Liver (tissue), 9 donors: ENCODE results near the gene BIN2. TPM values are rescaled to one million over a fixed set of nuclear protein-coding genes. Genes with fewer than 3 reads are reported as not detected.
"Not testable (repeated sequence)": the region's sequence is repeated elsewhere in the genome, so short reads cannot be mapped to it uniquely, and the experiment has no call there.

Source experiments
- DNase-seq: peaks from one replicate; pipeline ENCODE4 v3.0.0-alpha.2; 2017; ENCODE audit warnings: low spot score
- H3K27ac ChIP-seq, 2 donors: one replicate each; pipeline ENCODE4 v1.7.0; 2013; ENCODE audit warnings: inconsistent platforms in 2 of 2, low read length in 2 of 2, control low read depth in 1 of 2, low read depth in 1 of 2, mild to moderate bottlenecking in 1 of 2
- H3K27me3 ChIP-seq, 4 donors: one replicate each; pipeline versions ENCODE4 v1.6.1 to v1.7.0; 2013; ENCODE audit warnings: low read length in 3 of 4, inconsistent platforms in 1 of 4, mild to moderate bottlenecking in 1 of 4, moderate library complexity in 1 of 4; ENCODE audit not compliant: control insufficient read depth in 4 of 4, insufficient read depth in 4 of 4
- H3K36me3 ChIP-seq, 4 donors: one replicate each; pipeline versions ENCODE4 v1.6.1 to v1.7.0; 2013; ENCODE audit warnings: low read length in 3 of 4, mild to moderate bottlenecking in 3 of 4, low read depth in 1 of 4, moderate library complexity in 1 of 4; ENCODE audit not compliant: control insufficient read depth in 4 of 4, insufficient read depth in 3 of 4
- H3K4me1 ChIP-seq, 4 donors: one replicate each; pipeline versions ENCODE4 v1.6.1 to v1.7.0; 2013; ENCODE audit warnings: low read length in 3 of 4, mild to moderate bottlenecking in 3 of 4, moderate library complexity in 1 of 4; ENCODE audit not compliant: control insufficient read depth in 4 of 4, insufficient read depth in 4 of 4
- H3K4me3 ChIP-seq, 3 donors: one replicate each; pipeline versions ENCODE4 v1.6.1 to v1.7.0; 2013; ENCODE audit warnings: low read length in 3 of 3, control low read depth in 1 of 3, low read depth in 1 of 3, mild to moderate bottlenecking in 1 of 3
- H3K9ac ChIP-seq, 2 donors: one replicate each; pipeline ENCODE4 v1.7.0; 2013; ENCODE audit warnings: low read length in 2 of 2, mild to moderate bottlenecking in 2 of 2, moderate library complexity in 2 of 2, control low read depth in 1 of 2, low read depth in 1 of 2
- H3K9me3 ChIP-seq, 4 donors: one replicate each; pipeline versions ENCODE4 v1.6.1 to v1.7.0; 2013; ENCODE audit warnings: low read length in 3 of 4; ENCODE audit not compliant: control insufficient read depth in 4 of 4
- EGR1 ChIP-seq, 2 donors: IDR thresholded peaks; 2 replicates each; pipeline ENCODE4 v1.6.1; 2016 to 2018; ENCODE audit warnings: antibody characterized with exemption in 2 of 2, low read depth in 2 of 2
- FOXA1 ChIP-seq: IDR thresholded peaks from 2 replicates; pipeline ENCODE4 v1.6.1; 2016; ENCODE audit warnings: antibody characterized with exemption
- FOXA2 ChIP-seq: IDR thresholded peaks from 2 replicates; pipeline ENCODE4 v1.6.1; 2016; ENCODE audit warnings: antibody characterized with exemption
- GABPA ChIP-seq, 2 donors: IDR thresholded peaks in 1 of 2; conservative IDR thresholded peaks in 1 of 2; 2 replicates each; pipeline ENCODE4 v1.6.1; 2016; ENCODE audit warnings: antibody characterized with exemption in 2 of 2, mild to moderate bottlenecking in 1 of 2, moderate library complexity in 1 of 2
- JUND ChIP-seq, 2 donors: IDR thresholded peaks; 2 replicates each; pipeline ENCODE4 v1.6.1; 2016; ENCODE audit warnings: antibody characterized with exemption in 2 of 2
- MAX ChIP-seq: IDR thresholded peaks from 2 replicates; pipeline ENCODE4 v1.6.1; 2016; ENCODE audit warnings: antibody characterized with exemption
- RAD21 ChIP-seq, 2 donors: IDR thresholded peaks; 2 replicates each; pipeline ENCODE4 v1.6.1; 2016; ENCODE audit warnings: antibody characterized with exemption in 2 of 2, mild to moderate bottlenecking in 2 of 2
- RXRA ChIP-seq, 2 donors: IDR thresholded peaks; 2 replicates each; pipeline ENCODE4 v1.6.1; 2017 to 2018; ENCODE audit warnings: antibody characterized with exemption in 2 of 2, mild to moderate bottlenecking in 1 of 2
- TAF1 ChIP-seq: conservative IDR thresholded peaks from 2 replicates; pipeline ENCODE4 v1.6.1; 2016; ENCODE audit warnings: antibody characterized with exemption, mild to moderate bottlenecking
- YY1 ChIP-seq: IDR thresholded peaks from 2 replicates; pipeline ENCODE4 v1.6.1; 2016; ENCODE audit warnings: antibody characterized with exemption, mild to moderate bottlenecking
- WGBS: extraction: QIAGEN DNeasy Blood & Tissue Kit; methylation state at CpG from one replicate; pipeline ENCODE4 v1.1.7; 2013; 5-methylcytosine and 5-hydroxymethylcytosine counted together
- polyA plus RNA-seq, 2 donors: library from polyadenylated mRNA; stranded (reverse) in 1 of 2; unstranded in 1 of 2; fragments of 200-250 nt in 1 of 2; fragments of >200 nt in 1 of 2; fragmentation: Nextera tagmentation in 1 of 2; extraction: Ambion mirVana in 1 of 2; gene quantifications; one replicate each; pipeline versions ENCODE4 v1.2.1 to v1.2.3, GENCODE V29; 2013 to 2015
- total RNA-seq, 2 donors: library from RNA; depleted of rRNA; stranded (reverse); fragments of >200 nt; gene quantifications; one replicate each; pipeline ENCODE4 v1.2.3, GENCODE V29; 2014
- TF ChIP-seq, protein P1 (sequence below): IDR thresholded peaks from 2 replicates; pipeline ENCODE4 v1.6.1; 2016; ENCODE audit warnings: antibody characterized with exemption
- donor health status: healthy.
- donor health status: healthy.
- donor health status: healthy.
- donor health status: healthy.
- donor health status: healthy.

BIN2 gene
- total and polyA plus RNA-seq, 4 donors, result 1.9 to 10.2 (median 4.4) TPM

DNA sequence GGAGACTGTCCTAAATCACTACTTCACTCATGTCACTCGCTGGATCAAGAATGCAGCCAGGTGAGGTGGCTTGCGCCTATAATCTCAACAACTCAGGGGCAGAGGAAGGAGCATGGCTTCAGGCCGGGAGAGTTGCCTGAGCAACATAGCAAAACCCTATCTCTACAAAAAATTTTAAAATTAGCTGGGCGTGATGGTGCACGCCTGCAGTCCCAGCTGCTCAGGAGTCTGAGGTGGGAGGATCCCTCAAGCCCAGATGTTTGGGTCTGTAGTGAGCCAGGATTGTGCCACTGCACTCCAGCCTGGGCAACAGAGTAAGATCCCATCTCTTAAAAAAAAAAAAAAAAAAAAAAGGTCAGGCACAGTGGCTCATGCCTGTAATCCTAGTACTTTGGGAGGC is 59.7 kb downstream of the BIN2 start:
- no peak for TF ChIP-seq TAF1
- TF ChIP-seq JUND (IDR thresholded peaks at IDR 0.05), result no peak
- no peak for TF ChIP-seq GABPA (IDR thresholded peaks at IDR 0.05 in 1 of 2, conservative IDR thresholded peaks at IDR 0.05 in 1 of 2)
- Histone ChIP-seq H3K9ac (no peak overlapping the region), H3K9me3 (no peaks in the 10 kb centered on the region), H3K4me3 (no peak overlapping the region), H3K36me3 (no peaks in the 10 kb centered on the region), H3K4me1 (peaks cover 0 to 5% (median 3%) of the 10 kb centered on the region in 4 donors), H3K27me3 (no peaks in the 10 kb centered on the region), H3K27ac (no peak overlapping the region)
- WGBS, result 90% methylated on average over 5 of the region's 5 CpGs
- no peak for DNase-seq

- no peak overlapping the region for H3K27ac ChIP-seq
- WGBS, result over 99% methylated on average over 3 of the region's 3 CpGs
- TF ChIP-seq, protein P1, sequence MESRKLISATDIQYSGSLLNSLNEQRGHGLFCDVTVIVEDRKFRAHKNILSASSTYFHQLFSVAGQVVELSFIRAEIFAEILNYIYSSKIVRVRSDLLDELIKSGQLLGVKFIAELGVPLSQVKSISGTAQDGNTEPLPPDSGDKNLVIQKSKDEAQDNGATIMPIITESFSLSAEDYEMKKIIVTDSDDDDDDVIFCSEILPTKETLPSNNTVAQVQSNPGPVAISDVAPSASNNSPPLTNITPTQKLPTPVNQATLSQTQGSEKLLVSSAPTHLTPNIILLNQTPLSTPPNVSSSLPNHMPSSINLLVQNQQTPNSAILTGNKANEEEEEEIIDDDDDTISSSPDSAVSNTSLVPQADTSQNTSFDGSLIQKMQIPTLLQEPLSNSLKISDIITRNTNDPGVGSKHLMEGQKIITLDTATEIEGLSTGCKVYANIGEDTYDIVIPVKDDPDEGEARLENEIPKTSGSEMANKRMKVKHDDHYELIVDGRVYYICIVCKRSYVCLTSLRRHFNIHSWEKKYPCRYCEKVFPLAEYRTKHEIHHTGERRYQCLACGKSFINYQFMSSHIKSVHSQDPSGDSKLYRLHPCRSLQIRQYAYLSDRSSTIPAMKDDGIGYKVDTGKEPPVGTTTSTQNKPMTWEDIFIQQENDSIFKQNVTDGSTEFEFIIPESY, result no peak
- TF ChIP-seq FOXA2, result no peak
- TF ChIP-seq FOXA1, result no peak
- no peak for TF ChIP-seq EGR1 (IDR thresholded peaks at IDR 0.05; ENCODE audit: low read depth in 2 of 2)
- TF ChIP-seq MAX, result no peak
- TF ChIP-seq RXRA (IDR thresholded peaks at IDR 0.05), result no peak
- no peak for TF ChIP-seq GABPA (IDR thresholded peaks at IDR 0.05 in 1 of 2, conservative IDR thresholded peaks at IDR 0.05 in 1 of 2)
- TF ChIP-seq YY1, result no peak
Measured at GRCh38 chr12:51263341-51263740, 60.6 kb downstream of the BIN2 start.

DNA sequence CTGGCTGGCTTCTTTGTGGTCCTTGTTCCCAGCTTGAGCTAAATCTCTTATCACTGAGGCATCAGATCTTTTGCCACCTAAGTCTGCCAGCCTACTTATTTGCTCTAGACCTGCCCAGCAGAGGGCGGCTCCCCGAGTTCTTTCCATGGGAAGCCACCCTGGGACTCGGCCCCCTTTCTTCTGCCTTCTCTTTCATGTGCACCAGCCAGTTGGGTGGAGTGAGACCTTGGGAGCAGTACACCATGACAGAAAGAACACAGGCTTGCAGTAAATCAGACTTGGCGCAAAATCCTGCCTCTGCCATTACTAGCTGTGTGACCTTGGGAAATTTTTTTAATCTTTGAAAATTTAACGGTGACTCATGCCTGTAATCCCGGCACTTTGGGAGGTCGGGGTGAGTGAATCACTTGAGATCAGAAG is 61.2 kb downstream of the BIN2 start:
- DNase-seq, result no peak
- 70% methylated on average over 7 of the region's 7 CpGs for WGBS
- Histone ChIP-seq H3K9me3 (no peaks in the 10 kb centered on the region), H3K9ac (no peak overlapping the region), H3K4me1 (no peaks in the 10 kb centered on the region), H3K27ac (no peak overlapping the region), H3K4me3 (no peak overlapping the region), H3K27me3 (no peaks in the 10 kb centered on the region), H3K36me3 (no peaks in the 10 kb centered on the region)
- TF ChIP-seq FOXA1 (no peak), TAF1 (no peak), FOXA2 (no peak), RAD21 (IDR thresholded peaks at IDR 0.05) (peak in 1 of 2 donors; percentile 47)

More at GRCh38 chr12:51263341-51263740, 60.6 kb downstream of the BIN2 start:
- DNase-seq, result no peak
- H3K27me3 ChIP-seq, result no peaks in the 10 kb centered on the region
- no peaks in the 10 kb centered on the region for H3K4me1 ChIP-seq
- no peaks in the 10 kb centered on the region for H3K36me3 ChIP-seq
- no peak overlapping the region for H3K9ac ChIP-seq
- no peaks in the 10 kb centered on the region for H3K9me3 ChIP-seq
- no peak overlapping the region for H3K4me3 ChIP-seq

GRCh38 chr12:51259600-51259999 is 64.4 kb downstream of the BIN2 start:
- H3K27me3 ChIP-seq, H3K9me3 ChIP-seq, DNase-seq, H3K36me3 ChIP-seq, H3K4me3 ChIP-seq, H3K4me1 ChIP-seq, H3K27ac ChIP-seq, H3K9ac ChIP-seq: not testable (repeated sequence)
- WGBS, result 100% methylated on average over 1 of the region's 1 CpG
